Fibroblast of the conjunctiva (primary cell): Measurements from ENCODE around the gene ANTKMT.

Experiments
- DNase-seq: peaks from one replicate; pipeline ENCODE4 v3.0.0-alpha.2; 2010; ENCODE audit warnings: low read depth

ANTKMT gene

GRCh38 chr16:764848-765487 lies 44.0 kb downstream of the ANTKMT start:
- no peak for DNase-seq

GRCh38 chr16:765488-765865 lies 44.5 kb downstream of the ANTKMT start:
- no peak for DNase-seq

- DNase-seq = no peak
Measured at GRCh38 chr16:766008-766819, 45.3 kb downstream of the ANTKMT start.

- no peak for DNase-seq
Measured at GRCh38 chr16:766820-767640, 46.1 kb downstream of the ANTKMT start.

GRCh38 chr16:767743-768235 lies 46.8 kb downstream of the ANTKMT start:
- DNase-seq = no peak

- DNase-seq = no peak
Measured at GRCh38 chr16:768428-768827, 47.5 kb downstream of the ANTKMT start.

- no peak for DNase-seq
Measured at GRCh38 chr16:769184-769784, 48.3 kb downstream of the ANTKMT start.

GRCh38 chr16:769934-770333 lies 49.0 kb downstream of the ANTKMT start:
- no peak for DNase-seq

GRCh38 chr16:770411-770810 lies 49.5 kb downstream of the ANTKMT start:
- DNase-seq = no peak
